IMR-90 (cell line): ENCODE measurements around the gene WSB1. TPM values are rescaled to one million over a fixed set of nuclear protein-coding genes. Genes with fewer than 3 reads are reported as not detected.

Experiments
- ATAC-seq: fragments of 200-7000 bp; cut with Tn5 transposase; 2 replicates; pipeline ENCODE4 v1.9.1; 2020; ENCODE audit warnings: low read depth, mild to moderate bottlenecking, moderate library complexity
- BruUV-seq: library from RNA; stranded (reverse); fragments of 400-500 nt; replicated peaks from 2 replicates; lab custom pipeline; 2021; lab: Mats Ljungman, UMichigan
- CTCF ChIA-PET: fragments of 300-600 bp; formaldehyde crosslinking; extraction: SDS; loops from one replicate; lab custom pipeline; 2021; ENCODE audit warnings: antibody characterized with exemption; lab: Yijun Ruan, JAX
- POLR2A ChIA-PET: fragments of 300-600 bp; sonication (Branson Sonifier 250); formaldehyde crosslinking; loops from one replicate; lab custom pipeline; 2022; ENCODE audit warnings: antibody characterized with exemption; ENCODE audit not compliant: unreplicated experiment; lab: Charles Lee
- DNase-seq: peaks from one replicate; pipeline ENCODE4 v3.0.0; 2013
- H2AFZ ChIP-seq: replicated peaks from 2 replicates; pipeline ENCODE3; 2013; ENCODE audit warnings: low read length, mild to moderate bottlenecking; ENCODE audit not compliant: poor library complexity
- H2AK5ac ChIP-seq: 2 replicates; pipeline ENCODE4 v1.6.1; 2013; ENCODE audit warnings: low read depth, low read length, inconsistent platforms
- H2AK9ac ChIP-seq: replicated peaks from 2 replicates; pipeline ENCODE3; 2013; ENCODE audit warnings: mild to moderate bottlenecking, low read depth, low read length, moderate library complexity; ENCODE audit not compliant: poor library complexity
- H2BK120ac ChIP-seq: 2 replicates; pipeline ENCODE4 v1.6.1; 2013; ENCODE audit warnings: low read depth, low read length, inconsistent platforms
- H2BK15ac ChIP-seq: 3 replicates; pipeline ENCODE4 v1.6.1; 2013; ENCODE audit warnings: low read depth, low read length, inconsistent platforms
- H2BK20ac ChIP-seq: 2 replicates; pipeline ENCODE4 v1.6.1; 2013; ENCODE audit warnings: low read depth, mild to moderate bottlenecking, inconsistent platforms, low read length, moderate library complexity
- H2BK5ac ChIP-seq: 2 replicates; pipeline ENCODE4 v1.6.1; 2013; ENCODE audit warnings: mild to moderate bottlenecking, low read depth, low read length, inconsistent platforms; ENCODE audit not compliant: poor library complexity, severe bottlenecking
- H3K14ac ChIP-seq: replicated peaks from 2 replicates; pipeline ENCODE4 v1.6.1; 2013; ENCODE audit warnings: low read depth, low read length, inconsistent platforms
- H3K18ac ChIP-seq: 2 replicates; pipeline ENCODE4 v1.6.1; 2013; ENCODE audit warnings: low read depth, low read length, control low read depth
- H3K23ac ChIP-seq: 2 replicates; pipeline ENCODE4 v1.6.1; 2013; ENCODE audit warnings: low read depth, low read length, inconsistent platforms
- H3K27ac ChIP-seq: 2 replicates; pipeline ENCODE4 v1.5.1; 2013; ENCODE audit warnings: mild to moderate bottlenecking, control low read depth, low read length; ENCODE audit not compliant: insufficient read depth
- H3K27me3 ChIP-seq: 2 replicates; pipeline ENCODE4 v1.6.1; 2013; ENCODE audit warnings: low read length; ENCODE audit not compliant: control insufficient read depth, insufficient read depth
- H3K36me3 ChIP-seq: 2 replicates; pipeline ENCODE4 v1.6.1; 2013; ENCODE audit warnings: low read length, mixed read lengths; ENCODE audit not compliant: control insufficient read depth, insufficient read depth
- H3K4ac ChIP-seq: 2 replicates; pipeline ENCODE4 v1.6.1; 2013; ENCODE audit warnings: low read depth, low read length, inconsistent platforms
- H3K4me1 ChIP-seq: 2 replicates; pipeline ENCODE4 v1.6.1; 2013; ENCODE audit warnings: low read length, mixed read lengths; ENCODE audit not compliant: control insufficient read depth, insufficient read depth
- H3K4me2 ChIP-seq: 2 replicates; pipeline ENCODE4 v1.6.1; 2013; ENCODE audit warnings: low read depth, mild to moderate bottlenecking, control low read depth, low read length, moderate library complexity
- H3K4me3 ChIP-seq: 2 replicates; pipeline ENCODE4 v1.5.1; 2013; ENCODE audit warnings: low read depth, mild to moderate bottlenecking, control low read depth, low read length, moderate library complexity; ENCODE audit not compliant: insufficient read depth
- H3K56ac ChIP-seq: 2 replicates; pipeline ENCODE4 v1.6.1; 2013; ENCODE audit warnings: low read length, inconsistent platforms; ENCODE audit not compliant: insufficient read depth; ENCODE audit errors: extremely low read depth
- H3K79me1 ChIP-seq, 2 experiments: 2 replicates each; pipeline ENCODE4 v1.6.1; 2013; ENCODE audit warnings: low read length in 2 of 2, inconsistent platforms in 1 of 2, low read depth in 1 of 2
- H3K9ac ChIP-seq: 2 replicates; pipeline ENCODE4 v1.6.1; 2013; ENCODE audit warnings: low read depth, low read length, control low read depth
- H3K9me1 ChIP-seq: 2 replicates; pipeline ENCODE4 v1.6.1; 2013; ENCODE audit warnings: low read length, inconsistent platforms; ENCODE audit not compliant: insufficient read depth
- H3K9me3 ChIP-seq: 2 replicates; pipeline ENCODE4 v1.6.1; 2013; ENCODE audit warnings: low read length; ENCODE audit not compliant: control insufficient read depth, insufficient read depth
- H4K20me1 ChIP-seq: 2 replicates; pipeline ENCODE4 v1.6.1; 2013; ENCODE audit warnings: low read length, inconsistent platforms; ENCODE audit not compliant: insufficient read depth
- H4K5ac ChIP-seq: 2 replicates; pipeline ENCODE4 v1.6.1; 2013; ENCODE audit warnings: mild to moderate bottlenecking, low read depth, low read length, control low read depth
- H4K8ac ChIP-seq, 2 experiments: 2 replicates each; pipeline ENCODE4 v1.6.1; 2013; ENCODE audit warnings: low read depth in 2 of 2, low read length in 2 of 2, control low read depth in 1 of 2, inconsistent platforms in 1 of 2
- H4K91ac ChIP-seq: 2 replicates; pipeline ENCODE4 v1.6.1; 2013; ENCODE audit warnings: low read depth, low read length, inconsistent platforms; ENCODE audit not compliant: insufficient read depth
- BHLHE40 ChIP-seq: fragments of 150-350 bp; IDR thresholded peaks from 2 replicates; pipeline ENCODE4 v1.6.1; 2016; ENCODE audit warnings: mild to moderate bottlenecking, low read depth, low read length
- CEBPB ChIP-seq: IDR thresholded peaks from 2 replicates; pipeline ENCODE4 v1.6.1; 2012; ENCODE audit warnings: low read depth, low read length, improper control_type of control experiment
- CHD1 ChIP-seq: IDR thresholded peaks from 2 replicates; pipeline ENCODE4 v1.6.1; 2012; ENCODE audit warnings: low read depth, low read length, improper control_type of control experiment
- CTCF ChIP-seq: conservative IDR thresholded peaks from 2 replicates; pipeline ENCODE4 v1.5.1; 2012; ENCODE audit warnings: mild to moderate bottlenecking, low read depth, low read length, improper control_type of control experiment
- FOS ChIP-seq: fragments of 150-350 bp; IDR thresholded peaks from 2 replicates; pipeline ENCODE4 v1.6.1; 2016; ENCODE audit warnings: low read depth, low read length
- MAFK ChIP-seq: IDR thresholded peaks from 2 replicates; pipeline ENCODE4 v1.6.1; 2012; ENCODE audit warnings: low read depth, low read length, improper control_type of control experiment
- MAZ ChIP-seq: IDR thresholded peaks from 2 replicates; pipeline ENCODE4 v1.6.1; 2012; ENCODE audit warnings: low read depth, mild to moderate bottlenecking, low read length, improper control_type of control experiment, moderate library complexity, borderline replicate concordance
- NFE2L2 ChIP-seq: fragments of 150-350 bp; IDR thresholded peaks from 2 replicates; pipeline ENCODE4 v1.6.1; 2016; ENCODE audit warnings: low read depth, mild to moderate bottlenecking, low read length
- POLR2A ChIP-seq: IDR thresholded peaks from 2 replicates; pipeline ENCODE4 v1.6.1; 2012; ENCODE audit warnings: mild to moderate bottlenecking, low read depth, low read length
- RAD21 ChIP-seq: IDR thresholded peaks from 2 replicates; pipeline ENCODE4 v1.6.1; 2012; ENCODE audit warnings: low read length, improper control_type of control experiment
- RCOR1 ChIP-seq: IDR thresholded peaks from 2 replicates; pipeline ENCODE4 v1.6.1; 2012; ENCODE audit warnings: mild to moderate bottlenecking, low read length, improper control_type of control experiment; ENCODE audit not compliant: insufficient replicate concordance
- RFX5 ChIP-seq: IDR thresholded peaks from 2 replicates; pipeline ENCODE4 v1.8.0; 2012; ENCODE audit warnings: low read depth, mild to moderate bottlenecking, low read length, moderate library complexity
- SMC3 ChIP-seq: fragments of 150-350 bp; IDR thresholded peaks from 2 replicates; pipeline ENCODE4 v1.6.1; 2016; ENCODE audit warnings: low read depth, mild to moderate bottlenecking, antibody characterized with exemption, low read length, moderate library complexity
- USF2 ChIP-seq: fragments of 150-350 bp; IDR thresholded peaks from 2 replicates; pipeline ENCODE4 v1.6.1; 2017; ENCODE audit warnings: mild to moderate bottlenecking, antibody characterized with exemption, low read length, low read depth
- WGBS, 2 experiments: methylation state at CpG; one replicate each; pipeline versions ENCODE4 v1.1.5 to v1.1.7; 2013; ENCODE audit warnings: missing lambda C conversion rate in 2 of 2; ENCODE audit not compliant: insufficient read length in 1 of 2; ENCODE audit errors: extremely low coverage in 2 of 2; 5-methylcytosine and 5-hydroxymethylcytosine counted together
- dilution Hi-C: fragments of 300-500 bp; cut with HindIII; formaldehyde crosslinking; loops from one replicate; pipeline ENCODE4 v1.14.3; 2018; ENCODE audit warnings: low sequenced_read_pairs; ENCODE audit not compliant: unreplicated experiment
- in situ Hi-C: fragments of 300-500 bp; cut with MboI; formaldehyde crosslinking; loops from 3 replicates; pipeline ENCODE4 v1.14.3; 2019; ENCODE audit warnings: low sequenced_read_pairs, inconsistent platforms, mixed read lengths
- intact Hi-C: fragments of 100-400 bp; cut with micrococcal nuclease; formaldehyde crosslinking; loops from 2 replicates; pipeline ENCODE4 v1.10.0; 2022
- polyA plus RNA-seq, 3 experiments: library from polyadenylated mRNA; depleted of rRNA; stranded (reverse); fragments of >200 nt; gene quantifications; 2 replicates each; pipeline ENCODE4 v1.2.3, GENCODE V29; 2012; ENCODE audit warnings: low replicate concordance in 1 of 3
- total RNA-seq: library from RNA; depleted of rRNA; stranded (reverse); fragments of >200 nt; gene quantifications from 2 replicates; pipeline ENCODE4 v1.2.3, GENCODE V29; 2012

Gene WSB1
- total and polyA plus RNA-seq, 2 of the 4 experiments (the other 2 are of a cell fraction): 140 to 266 TPM

- TF ChIP-seq USF2: no peak
Observed at GRCh38 chr17:27318228-27318627, 24.3 kb downstream of the WSB1 start (continued).

GRCh38 chr17:27318633-27319032 lies 24.7 kb downstream of the WSB1 start:
- POLR2A ChIA-PET: interaction anchor here (0.9 kb wide), 1 partner anchor 24 kb away, joined by 3 read pairs; no protein-coding TSS in a partner anchor
- TF ChIP-seq CTCF (no peak), USF2 (no peak), RAD21 (no peak), MAZ (no peak), MAFK (no peak), FOS (no peak), CHD1 (no peak), RFX5 (no peak), RCOR1 (no peak), BHLHE40 (no peak), POLR2A (no peak), SMC3 (no peak), CEBPB (no peak), NFE2L2 (no peak)

More at GRCh38 chr17:27318633-27319032, 24.7 kb downstream of the WSB1 start:
- H3K9ac ChIP-seq: no peak overlapping the region
- CTCF ChIA-PET: interaction anchor here (1.9 kb wide), 1 partner anchor 82 kb away, joined by 5 read pairs; no protein-coding TSS in a partner anchor
- H3K23ac ChIP-seq: no peak overlapping the region
- H2BK15ac ChIP-seq: no peak overlapping the region
- no peak overlapping the region for H3K27ac ChIP-seq
- H2AK9ac ChIP-seq: no peak overlapping the region
- no peak overlapping the region for H4K8ac ChIP-seq
- H2AFZ ChIP-seq: no peak overlapping the region
- intact Hi-C loops: no loop called here
- peaks cover 2% of the 10 kb centered on the region; the same call in 1 of the 2 replicates for H3K9me1 ChIP-seq
- H3K9me3 ChIP-seq: no peaks in the 10 kb centered on the region
- H2BK5ac ChIP-seq: no peak overlapping the region
- H3K4me2 ChIP-seq: no peak overlapping the region
- no peak overlapping the region for H4K91ac ChIP-seq
- no peak overlapping the region for H3K4me3 ChIP-seq
- H4K5ac ChIP-seq: no peak overlapping the region
- in situ Hi-C loops: no loop called here
- ATAC-seq (no peak), DNase-seq (no peak)
- H3K79me1 ChIP-seq: peaks cover 2 to 17% of the 10 kb centered on the region in 2 experiments; a peak in 3 of 4 replicates
- WGBS, 2 experiments: 100% methylated on average over 1 of the region's 6 CpGs; no CpG with 5 or more reads in 1 of the 2 experiments
- H2AK5ac ChIP-seq: no peak overlapping the region
- H3K4me1 ChIP-seq: peaks cover 12% of the 10 kb centered on the region
- H2BK120ac ChIP-seq: no peak overlapping the region
- no peaks in the 10 kb centered on the region for H3K27me3 ChIP-seq
- no peak overlapping the region for H3K56ac ChIP-seq
- peaks cover 24% of the 10 kb centered on the region for H3K36me3 ChIP-seq
- H3K4ac ChIP-seq: no peak overlapping the region
- H3K18ac ChIP-seq: no peak overlapping the region
- BruUV-seq: no TSS peak
- dilution Hi-C loops: no loop called here
- no peak overlapping the region for H3K14ac ChIP-seq
- H4K20me1 ChIP-seq: peaks cover 5% of the 10 kb centered on the region; the same call in 1 of the 2 replicates
- H2BK20ac ChIP-seq: no peak overlapping the region
